ENCODE data around the gene THRA.

THRA gene

DNA sequence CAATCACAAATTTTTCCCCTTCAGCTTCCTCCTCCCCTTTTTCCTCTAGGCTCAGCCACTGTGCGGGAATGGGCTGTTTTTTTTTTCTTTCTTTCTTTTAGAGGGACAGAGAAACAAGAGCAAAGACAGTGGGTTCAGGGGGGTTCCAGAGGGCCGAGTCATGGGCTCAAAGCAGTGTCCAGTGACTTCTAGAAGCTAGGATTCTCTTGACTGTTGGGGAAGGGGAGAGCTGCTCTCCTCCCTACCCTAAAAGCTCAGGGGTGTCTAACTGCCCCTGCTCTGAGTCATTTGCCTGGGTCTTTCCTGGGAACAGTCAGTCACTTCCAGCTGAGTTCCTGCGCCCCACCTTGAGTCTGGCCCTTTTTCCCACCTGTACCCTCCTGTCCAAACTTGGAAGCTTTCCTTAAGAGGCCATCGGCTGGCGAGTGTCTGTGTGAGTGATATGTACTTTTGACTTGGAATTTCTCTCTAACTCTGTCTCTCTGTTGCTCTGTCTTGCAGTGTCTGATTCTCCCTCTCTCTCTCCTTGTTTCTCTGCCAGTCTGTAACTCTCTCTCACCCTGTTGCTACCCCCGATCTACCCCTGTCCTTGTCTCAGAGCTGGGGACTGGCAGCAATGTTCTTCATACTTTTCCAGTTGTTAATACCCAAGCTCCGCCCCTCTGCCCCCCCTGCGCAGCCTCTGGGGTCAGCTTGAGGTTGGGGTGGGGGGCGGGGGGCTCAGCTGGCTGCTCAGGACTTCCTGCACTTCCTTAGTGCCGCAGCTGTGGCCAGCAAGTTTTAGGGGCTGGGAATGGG lies 2.4 kb downstream of the THRA start:
- DNase-seq (ENCODE audit: low spot score): no peak

DNA sequence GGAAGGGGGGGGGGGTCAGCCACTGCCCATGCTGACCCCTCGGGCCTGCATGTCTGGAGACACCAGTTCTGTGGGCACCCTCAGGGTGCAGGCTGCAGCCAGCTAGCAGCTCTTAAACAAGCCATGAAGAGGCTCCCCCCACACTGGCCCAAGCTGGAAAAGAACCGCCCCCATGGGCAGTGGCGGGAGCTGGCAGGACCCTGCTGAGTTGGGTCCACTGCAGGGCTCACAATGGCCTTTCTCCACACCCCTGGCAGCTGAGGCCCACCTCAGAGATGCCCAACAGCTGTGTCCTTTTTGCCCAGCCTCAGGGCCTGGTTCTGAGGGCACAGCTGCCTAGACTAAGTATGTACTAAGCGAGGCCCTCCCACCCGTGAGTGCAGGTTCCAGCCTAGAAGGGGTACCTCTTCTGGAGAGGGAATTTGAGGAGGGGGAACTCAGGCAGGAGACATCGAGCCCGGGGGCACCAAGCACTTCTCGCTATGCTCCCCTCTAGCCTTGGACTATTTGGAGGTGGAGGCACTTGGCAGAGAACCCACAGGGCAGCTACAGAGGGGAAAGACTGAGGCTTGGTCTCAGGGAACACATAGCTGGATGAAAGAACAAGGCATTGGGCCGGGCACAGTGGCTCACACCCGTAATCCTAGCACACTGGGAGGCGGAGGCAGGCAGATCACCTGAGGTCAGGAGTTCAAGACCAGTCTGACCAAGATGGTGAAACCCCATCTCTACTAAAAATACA lies 3.2 kb downstream of the THRA start:
- DNase-seq (ENCODE audit: low spot score): no peak

DNA sequence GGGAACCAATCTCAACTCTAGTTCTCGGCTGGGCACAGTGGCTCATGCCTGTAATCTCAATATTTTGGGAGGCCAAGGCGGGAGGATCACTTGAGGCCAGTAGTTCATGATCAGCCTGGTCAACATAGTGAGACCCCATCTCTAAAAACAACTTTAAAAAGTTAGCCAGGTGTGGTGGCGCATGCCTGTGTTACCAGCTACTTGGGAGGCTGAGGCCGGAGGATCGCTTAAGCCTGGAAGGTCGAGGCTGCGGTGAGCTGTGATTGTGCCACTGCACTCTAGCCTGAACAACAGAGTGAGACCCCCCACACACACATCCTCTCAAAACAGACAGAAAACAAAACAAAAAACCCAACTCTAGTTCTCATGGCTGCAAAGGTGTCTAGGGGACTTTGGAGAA lies 4.9 kb downstream of the THRA start:
- no peak for DNase-seq (ENCODE audit: low spot score)

DNA sequence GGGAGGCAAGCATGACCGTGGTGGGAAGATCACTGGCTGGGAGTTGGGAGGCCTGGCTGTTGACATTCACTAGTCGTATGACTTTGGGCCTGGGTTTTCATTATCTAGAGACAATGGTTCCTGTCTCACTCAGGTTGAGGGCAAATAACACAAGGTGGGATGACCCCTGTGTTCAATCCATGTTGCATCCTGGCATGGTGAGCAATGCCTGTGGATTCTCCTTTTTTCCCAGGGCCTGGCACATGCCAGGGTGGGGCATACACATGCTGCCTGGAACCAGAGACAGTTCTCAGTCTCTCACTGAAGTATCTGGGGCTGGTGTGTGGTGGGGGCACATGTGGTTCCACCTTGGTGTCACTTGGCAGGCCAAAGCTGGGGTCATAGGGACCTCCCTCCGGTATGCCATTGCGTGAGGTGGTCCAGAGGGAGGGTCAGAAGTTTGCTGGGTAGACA lies 5.4 kb downstream of the THRA start:
- DNase-seq (ENCODE audit: low spot score): no peak

DNA sequence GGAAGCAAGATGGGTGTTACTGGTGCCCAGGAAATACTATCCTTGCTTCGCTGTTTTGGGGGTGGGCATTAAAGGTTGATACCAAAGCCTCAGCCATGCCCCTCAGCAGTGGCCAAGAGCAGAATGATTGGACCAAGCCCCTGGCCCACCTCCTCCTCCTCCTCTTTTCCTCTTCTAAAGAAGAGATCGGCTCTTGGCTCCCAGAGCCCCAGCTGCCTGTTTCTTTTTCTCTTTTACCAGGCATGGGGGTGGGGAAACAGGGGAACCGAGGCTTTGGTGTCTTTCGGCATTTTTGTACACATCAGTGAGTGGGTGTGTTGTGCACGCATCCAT lies 5.8 kb downstream of the THRA start:
- no peak for DNase-seq (ENCODE audit: low spot score)

DNA sequence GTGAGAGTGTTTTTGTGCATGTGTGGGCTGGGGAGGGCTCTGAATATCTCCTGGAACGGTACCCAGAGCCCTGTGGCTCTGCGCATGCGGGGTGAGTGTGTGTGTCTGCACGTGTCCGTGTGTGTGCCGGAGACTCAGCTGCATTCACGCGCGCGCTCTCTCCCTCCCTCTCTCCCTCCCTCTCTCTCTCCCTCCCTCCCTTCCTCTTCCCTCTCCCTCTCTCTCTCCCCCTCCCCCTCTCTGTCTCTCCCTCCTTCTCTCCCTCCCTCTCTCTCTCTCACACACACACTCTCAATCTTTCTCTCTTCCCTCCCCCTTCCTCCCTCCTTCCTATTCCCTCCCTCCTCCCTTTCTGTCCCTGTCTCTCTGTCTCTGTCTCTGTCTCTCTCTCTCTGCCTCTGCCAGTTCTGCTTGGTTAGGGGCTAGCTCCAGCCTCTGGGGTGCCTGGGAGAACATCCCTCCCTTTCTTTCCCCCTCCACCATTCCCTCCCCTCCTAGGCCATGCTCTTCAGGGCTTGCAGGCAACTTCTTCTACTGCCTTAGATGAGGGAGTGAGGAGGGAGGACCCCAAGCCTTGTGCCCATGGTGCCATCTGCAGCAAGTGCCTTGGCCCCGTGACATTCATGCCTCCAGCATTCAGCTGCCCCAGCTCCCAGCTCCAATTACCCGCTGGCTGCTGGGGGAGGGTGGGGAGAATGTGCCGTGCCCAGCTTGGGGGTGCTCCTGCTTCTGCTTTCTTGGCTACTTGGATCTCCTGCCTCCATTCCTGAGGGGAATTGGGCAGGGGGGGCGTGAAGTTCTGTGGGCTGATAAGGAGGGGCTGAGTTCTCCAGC lies 6.4 kb downstream of the THRA start:
- peak; percentile 61 for DNase-seq (ENCODE audit: low spot score)

DNA sequence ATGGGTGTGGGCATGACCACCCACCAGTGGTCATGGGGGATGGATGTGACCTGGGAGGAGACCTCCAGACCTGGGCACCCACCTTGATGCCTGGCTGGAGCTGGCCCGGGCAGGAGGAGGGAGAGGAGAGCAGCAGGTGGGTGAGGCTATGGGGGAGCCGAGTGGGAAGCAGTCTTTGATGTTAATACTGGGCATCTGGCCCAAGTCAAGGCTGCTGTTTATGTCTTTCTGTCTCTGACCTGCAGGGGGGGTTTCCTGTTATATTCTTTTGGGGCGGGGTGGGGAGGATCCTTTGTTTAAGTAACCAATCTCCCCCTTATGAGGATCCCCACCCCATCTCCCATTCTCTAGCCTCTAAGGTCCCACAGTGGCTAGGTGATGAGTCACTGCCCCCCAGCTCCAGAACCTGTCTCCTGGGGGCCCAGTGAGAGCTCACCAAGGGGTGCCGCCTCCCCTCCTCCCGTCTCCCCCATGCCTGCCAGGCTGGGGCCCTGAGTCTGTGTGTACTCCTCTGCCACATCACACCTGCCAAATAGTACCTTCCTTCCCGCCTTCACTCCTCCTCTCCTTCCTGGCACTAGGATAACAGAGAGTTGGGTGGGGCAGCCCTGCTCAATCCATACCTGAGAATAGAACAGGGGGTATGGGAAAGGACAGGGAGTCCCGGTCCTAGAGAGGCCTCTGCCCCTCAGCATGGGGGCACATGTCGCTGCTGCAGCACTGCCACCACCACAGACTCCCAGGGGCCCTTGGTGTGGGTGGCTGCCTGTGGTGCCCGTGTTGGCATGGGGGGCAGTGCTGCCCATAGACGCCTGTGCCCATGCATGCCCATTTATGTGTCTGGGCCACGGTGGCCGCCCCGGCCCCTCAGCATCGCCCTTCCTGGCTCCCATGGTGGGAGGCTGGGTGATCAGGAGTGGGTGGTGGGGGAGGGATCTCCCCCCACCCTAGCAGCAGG lies 7.3 kb downstream of the THRA start:
- no peak for DNase-seq (ENCODE audit: low spot score)

DNA sequence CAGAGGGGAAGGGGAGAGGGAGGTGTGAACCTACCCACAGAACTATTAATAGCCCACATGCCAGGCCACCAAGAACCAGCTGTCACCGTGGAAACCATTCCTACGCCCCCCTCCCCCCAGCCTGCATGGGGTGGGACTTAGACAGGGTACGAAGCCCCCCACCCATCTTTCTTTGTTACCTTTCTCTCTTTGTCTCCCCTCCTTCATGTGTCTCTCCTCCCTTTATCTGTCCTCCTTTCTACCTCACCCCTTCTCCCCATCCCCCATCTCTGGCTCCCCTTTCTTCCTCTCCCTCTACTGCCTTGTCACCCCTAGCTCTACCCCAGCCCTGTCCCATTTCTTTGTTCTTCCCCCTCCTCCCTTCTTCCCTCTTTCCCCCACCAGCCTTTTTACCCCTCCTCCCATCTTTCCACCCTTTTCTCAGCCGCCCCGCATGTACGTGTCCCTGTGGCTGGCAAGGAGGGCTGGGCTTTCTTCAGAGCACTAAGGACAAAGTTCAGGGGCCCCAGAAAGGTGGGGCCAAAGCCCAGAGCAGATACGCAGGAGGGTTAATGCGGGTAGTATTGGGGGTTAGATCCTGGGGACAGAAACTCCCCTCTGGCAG lies 8.0 kb downstream of the THRA start:
- DNase-seq (ENCODE audit: low spot score): no peak

DNA sequence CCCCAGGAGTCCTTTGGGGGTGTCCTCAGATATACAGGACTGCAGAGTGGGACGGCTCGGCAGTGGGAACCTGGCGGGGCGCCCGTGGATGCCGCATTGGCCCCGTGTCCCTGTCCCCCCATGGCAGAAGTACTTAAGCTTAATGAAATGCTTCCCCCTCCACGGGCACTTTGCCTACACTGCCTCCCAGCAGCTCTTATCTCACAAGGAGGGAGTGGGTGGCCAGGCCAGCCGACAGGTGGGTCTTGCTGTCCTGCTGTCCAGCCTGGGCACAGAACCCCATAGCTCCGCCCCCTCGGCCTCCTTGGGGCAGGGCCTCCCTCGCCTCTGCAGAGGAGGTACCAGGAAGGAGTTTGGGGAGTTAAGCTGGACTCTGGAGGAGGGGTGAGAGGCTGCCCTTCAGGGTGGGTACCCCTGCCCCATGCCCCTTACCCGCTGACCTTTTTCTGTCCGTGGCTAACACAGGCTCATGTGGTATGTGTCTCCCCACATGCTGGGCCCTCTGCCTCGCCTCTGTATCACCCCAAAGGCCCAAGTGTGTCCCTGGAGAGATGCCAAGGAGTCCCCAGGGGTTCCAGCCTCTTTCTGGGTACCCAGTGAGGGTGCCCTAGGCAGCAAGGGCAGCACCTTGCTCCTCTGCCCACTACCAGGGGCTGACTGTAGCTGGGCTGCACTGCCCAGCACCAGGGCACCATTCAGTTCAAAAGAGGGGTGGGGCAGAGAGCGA lies 8.7 kb downstream of the THRA start:
- no peak for DNase-seq (ENCODE audit: low spot score)

DNA sequence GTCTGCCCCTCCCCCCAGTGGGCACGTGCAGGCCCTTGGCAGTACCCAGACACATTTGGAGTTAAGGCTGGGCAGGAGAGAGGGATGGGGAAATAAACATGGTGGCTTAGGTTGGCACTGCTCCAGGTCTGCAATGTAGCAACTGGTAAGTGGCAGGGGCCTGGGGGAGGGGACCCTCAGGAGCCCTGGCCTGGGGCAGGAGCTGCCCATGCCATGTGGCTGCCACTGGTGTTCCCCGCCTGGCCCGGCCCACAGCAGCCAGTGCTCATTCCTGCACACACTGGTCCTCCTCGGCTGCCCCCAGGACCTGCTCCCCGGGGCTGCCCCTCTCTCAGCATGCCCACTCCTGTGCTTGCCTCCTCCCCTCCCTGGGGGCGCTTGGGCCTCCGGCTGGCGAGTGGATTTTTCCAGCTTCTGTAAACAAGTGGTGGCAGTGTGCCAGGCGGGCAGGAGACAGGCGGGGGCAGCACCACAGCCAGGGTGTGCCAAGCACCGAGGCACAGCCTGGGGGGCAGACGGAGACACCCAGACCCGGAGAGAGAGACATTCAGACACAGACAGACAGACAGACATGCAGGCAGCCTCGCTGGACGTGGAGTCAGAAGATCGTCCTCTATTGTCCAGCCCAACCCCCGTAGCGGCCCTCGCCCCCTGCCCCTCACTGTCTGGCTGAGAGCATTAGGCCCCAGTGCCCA lies 9.4 kb downstream of the THRA start:
- no peak for DNase-seq (ENCODE audit: low spot score)

DNA sequence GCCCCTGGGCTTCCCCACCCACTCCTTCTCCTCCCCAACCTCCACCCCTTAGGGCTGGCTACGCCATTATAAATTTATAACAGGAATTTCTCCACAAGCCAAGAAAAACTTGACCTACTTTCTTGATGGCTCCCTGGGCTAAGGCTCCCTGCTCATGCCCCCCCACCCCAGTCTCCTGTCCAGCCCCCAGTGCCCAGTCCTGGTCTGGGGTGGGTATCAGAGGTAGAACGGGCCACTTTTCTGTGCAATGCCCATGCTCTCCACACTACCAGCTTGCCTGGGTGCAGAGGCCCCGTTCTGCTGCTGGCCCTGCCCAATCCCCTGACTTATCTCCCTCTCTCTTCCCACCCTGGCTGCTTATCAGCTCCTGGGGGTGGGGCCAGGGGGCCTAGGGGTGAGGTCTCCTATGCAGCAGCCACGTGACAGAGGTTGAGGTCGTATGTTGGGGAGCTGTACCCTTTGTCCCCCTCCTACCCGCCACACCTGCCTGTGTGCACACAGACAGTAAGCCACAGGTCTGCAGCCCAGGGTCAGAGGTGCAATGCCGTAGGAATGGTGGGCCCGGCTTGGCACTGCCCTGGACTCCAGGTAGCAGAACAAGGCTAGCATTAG lies 10.1 kb downstream of the THRA start:
- DNase-seq (ENCODE audit: low spot score): no peak

DNA sequence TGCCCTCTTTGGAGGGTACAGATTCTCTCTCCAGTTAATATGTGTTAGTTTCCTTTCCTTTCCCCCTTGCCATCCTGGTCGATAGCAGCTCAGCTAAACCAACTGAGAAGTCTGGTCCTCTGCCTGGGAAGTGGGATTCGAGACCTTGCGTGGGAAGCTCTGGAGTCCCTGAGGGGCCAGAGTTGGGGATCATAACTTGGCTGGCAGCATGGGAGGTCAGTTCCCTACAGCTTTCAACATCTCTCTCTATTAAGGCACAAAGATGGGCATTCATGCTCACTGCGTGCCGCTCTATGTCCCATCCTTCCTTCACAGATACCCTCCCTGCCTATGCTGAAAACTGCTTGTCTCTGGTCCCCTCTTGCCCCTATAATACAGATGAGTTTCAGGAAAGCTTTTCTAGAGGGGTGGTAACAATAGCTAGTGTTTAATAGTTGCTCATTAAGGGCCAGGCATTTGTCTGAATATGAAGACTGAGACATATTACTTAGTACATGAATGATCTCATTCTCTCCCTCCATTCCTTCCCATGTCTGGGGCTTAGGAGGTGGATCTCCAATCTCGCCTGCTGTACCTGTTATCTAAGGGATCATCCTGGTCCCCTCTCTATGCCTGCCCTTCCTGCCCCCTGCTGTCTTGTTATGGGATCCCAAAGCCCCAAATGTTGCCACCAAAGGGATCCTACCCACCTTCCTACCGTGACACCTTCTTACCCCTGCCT lies 10.8 kb downstream of the THRA start:
- no peak for DNase-seq (ENCODE audit: low spot score)

DNA sequence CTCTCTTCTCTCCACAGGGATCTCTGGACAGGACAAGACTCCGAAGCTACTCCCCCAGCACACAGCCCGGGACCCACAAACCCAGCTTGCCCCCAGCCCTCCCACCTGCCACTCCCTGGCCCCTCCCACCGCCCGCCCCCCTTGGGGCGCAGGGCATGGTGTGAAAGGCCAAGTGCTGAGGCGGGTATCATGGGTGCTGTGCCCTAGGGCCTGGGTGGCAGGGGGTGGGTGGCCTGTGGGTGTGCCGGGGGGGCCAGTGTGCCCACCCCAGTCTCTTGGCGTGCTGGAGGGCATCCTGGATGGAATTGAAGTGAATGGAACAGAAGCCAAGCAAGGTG lies 11.4 kb downstream of the THRA start:
- DNase-seq (ENCODE audit: low spot score): no peak

DNA sequence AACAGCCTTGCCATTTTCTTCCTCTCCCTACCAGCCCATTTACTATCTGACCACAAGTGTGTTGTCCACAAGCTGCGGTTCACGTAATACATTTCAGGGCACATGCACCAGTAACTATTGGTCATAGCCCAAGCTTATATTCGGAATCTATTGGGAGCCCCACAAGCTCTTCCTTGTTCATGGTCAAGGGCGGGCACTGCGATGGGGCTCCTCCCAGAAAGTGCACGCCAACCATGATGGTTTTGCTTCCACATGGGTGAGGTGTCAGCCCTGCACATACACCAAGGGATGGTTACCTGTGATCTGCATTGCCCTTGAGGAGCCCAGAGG lies 12.1 kb downstream of the THRA start:
- DNase-seq (ENCODE audit: low spot score): no peak

DNA sequence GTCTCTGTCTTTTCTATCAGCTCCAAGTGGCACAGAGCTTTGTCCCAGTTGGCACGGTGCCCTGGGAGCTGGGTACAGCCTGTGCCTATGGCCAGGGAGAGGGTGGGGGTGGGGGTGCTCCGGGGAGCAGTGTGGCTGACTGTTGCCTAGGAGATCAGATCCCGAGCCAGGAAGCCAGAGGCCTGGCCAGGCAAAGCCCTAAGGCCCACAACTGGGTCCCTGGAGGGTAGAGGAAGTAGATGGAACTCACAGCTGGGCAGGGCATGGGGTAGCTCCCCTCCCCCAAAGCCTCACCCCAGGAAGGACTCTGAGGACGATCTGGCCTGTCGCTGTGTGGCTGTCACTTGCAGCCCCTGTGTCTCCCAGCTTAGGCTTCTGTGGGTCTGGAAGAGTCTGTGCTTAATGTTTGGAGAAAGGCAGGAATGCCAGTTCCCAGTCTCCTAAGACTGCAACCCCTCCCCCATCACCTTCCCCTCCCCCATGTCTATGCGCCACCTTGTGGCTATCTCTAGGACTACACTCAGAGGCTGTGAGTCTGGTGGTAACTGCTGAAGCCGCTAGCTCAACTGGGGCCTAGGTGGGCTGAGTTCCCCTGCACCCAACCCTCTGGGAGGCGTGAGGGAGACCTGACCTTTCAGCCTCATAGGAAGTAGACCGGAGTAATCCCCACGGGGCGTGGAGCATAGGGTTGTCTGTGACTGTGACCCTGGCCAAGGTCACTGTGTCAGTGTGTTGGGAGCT lies 12.6 kb downstream of the THRA start:
- no peak for DNase-seq (ENCODE audit: low spot score)

DNA sequence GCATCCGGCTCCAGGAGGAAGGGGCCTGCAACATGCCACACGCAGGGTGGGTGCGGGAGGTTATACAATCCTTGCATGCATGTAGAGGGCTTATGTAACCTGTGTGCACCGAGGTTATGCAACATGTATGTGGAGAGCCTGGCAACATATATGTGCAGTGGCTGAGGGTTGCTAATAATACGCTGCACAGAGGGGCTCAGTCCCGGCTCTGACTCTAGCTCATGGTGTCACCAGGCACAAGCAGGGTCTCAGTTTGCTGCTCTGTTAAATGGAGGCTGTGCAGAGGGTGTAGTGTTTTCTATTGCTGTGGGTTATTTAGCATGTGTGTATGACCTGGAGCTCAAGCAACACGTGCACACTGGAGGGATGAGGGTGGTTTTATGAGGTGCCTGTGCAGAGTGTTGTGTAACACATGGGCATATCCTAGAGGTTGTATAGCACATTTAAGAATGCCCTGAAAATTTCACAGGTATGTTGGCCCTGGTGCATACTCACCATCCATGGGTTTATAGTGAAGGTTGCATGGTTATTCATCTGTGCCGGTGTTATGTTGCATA lies 13.3 kb downstream of the THRA start:
- DNase-seq (ENCODE audit: low spot score): no peak

DNA sequence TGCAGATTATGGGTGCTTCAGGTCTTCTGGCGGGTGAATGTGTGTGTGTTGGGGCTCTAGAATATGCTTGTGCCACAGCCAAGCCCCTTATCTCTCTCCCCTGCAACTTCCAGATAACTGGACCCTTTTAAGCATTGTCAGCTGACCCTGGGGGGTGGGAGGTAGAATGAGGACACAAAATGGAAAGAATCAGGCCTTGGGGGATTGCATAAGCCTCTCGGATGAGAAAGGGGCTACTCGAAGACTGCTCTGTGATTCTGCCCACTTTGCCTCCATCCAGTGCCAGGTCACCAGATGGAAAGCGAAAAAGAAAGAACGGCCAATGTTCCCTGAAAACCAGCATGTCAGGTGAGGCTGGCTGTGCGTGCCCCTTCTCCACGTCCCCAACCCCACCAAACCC lies 13.8 kb downstream of the THRA start:
- DNase-seq (ENCODE audit: low spot score): no peak

DNA sequence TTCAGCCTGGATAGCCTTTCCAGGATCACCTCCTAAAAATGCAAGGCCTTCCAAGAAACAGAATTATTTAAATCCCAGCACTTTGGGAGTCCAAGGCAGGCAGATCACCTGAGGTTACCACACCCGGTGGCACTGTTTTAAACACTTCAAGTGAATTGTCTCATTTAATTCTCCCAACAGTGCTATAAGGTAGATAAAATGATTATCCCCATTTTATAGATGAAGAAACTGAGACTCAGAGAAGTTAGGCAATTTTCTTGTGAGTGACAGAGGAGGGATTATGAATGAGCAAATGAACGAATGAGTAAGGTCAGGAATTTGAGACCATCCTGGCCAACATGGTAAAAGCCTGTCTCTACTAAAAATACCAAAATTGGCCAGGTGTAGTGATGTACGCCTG lies 16.8 kb downstream of the THRA start:
- DNase-seq (ENCODE audit: low spot score): no peak
